ENCODE measurements around the gene CACNA2D3. TPM values are rescaled to one million over a fixed set of nuclear protein-coding genes. Genes with fewer than 3 reads are reported as not detected.

The CACNA2D3 gene
- total RNA-seq (10 to 100 TPM; 29.2 to 64.5 (median 45.5) TPM), polyA plus RNA-seq (42.4 TPM)
- long read RNA-seq, donor 1, partial matches to known transcripts: 8 of 53 reads
- long read RNA-seq, donor 1, other reads (novel, unspliced or antisense): 45 of 53 reads
- long read RNA-seq, donor 2, partial matches to known transcripts: 17 of 43 reads
- long read RNA-seq, donor 2, other reads (novel, unspliced or antisense): 26 of 43 reads
- long read RNA-seq, donor 3, partial matches to known transcripts: 2 of 11 reads
- long read RNA-seq, donor 3, other reads (novel, unspliced or antisense): 9 of 11 reads
- long read RNA-seq, donor 4, partial matches to known transcripts: 11 of 50 reads
- long read RNA-seq, donor 4, other reads (novel, unspliced or antisense): 39 of 50 reads

DNA sequence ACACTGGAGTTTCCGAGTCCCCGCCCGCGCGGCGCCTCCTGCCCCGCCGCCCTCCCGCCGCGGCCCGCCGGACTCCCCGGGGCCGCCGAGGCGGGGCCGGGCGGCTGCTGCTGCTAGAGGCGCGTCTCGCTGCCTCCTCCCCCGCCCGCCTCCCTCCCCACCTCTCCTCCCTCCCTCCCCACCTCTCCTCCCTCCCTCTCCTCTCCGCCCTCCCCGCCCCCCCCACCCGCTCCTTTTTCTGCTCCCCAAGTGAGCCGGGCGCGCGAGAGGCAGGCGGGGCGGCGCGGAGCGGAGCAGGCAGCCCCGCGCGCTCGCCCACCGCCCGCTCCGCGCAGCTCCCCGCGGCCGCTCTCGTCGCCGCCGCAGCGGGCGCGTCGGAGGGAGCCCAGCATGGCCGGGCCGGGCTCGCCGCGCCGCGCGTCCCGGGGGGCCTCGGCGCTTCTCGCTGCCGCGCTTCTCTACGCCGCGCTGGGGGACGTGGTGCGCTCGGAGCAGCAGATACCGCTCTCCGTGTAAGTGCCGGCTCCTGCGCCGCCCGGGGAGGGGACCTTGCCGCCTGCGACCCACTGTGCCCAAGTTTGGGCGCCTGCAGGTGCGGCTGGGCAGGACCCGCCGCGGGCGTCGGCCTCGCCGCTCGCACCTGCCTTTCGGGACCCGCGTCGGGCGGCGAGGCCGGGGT lies at the start of gene CACNA2D3:
TSS of gene CACNA2D3 (plus strand) at position 229 of the 679 bp plus-strand sequence.
- peaks cover 2% of the 10 kb centered on the region for H3K4me1 ChIP-seq (ENCODE audit: control insufficient read depth, insufficient read depth, low read length)
- no peaks in the 10 kb centered on the region for H3K27me3 ChIP-seq (ENCODE audit: control insufficient read depth, insufficient read depth)
- H3K4me3 ChIP-seq (ENCODE audit: low read length): peak within 1 kb of the TSS; percentile 94
- ATAC-seq (peak; percentile 85 to 91), DNase-seq (peak; percentile 69 to 92 (median 89))
- H3K27ac ChIP-seq (ENCODE audit: low read length): peak within 1 kb of the TSS; percentile 46
- intact Hi-C loops (cut with DNase I): no loop called here
- no peaks in the 10 kb centered on the region for H3K9me3 ChIP-seq (ENCODE audit: control insufficient read depth, low read length)
- WGBS: under 1% methylated on average over 96 of the region's 100 CpGs

DNA sequence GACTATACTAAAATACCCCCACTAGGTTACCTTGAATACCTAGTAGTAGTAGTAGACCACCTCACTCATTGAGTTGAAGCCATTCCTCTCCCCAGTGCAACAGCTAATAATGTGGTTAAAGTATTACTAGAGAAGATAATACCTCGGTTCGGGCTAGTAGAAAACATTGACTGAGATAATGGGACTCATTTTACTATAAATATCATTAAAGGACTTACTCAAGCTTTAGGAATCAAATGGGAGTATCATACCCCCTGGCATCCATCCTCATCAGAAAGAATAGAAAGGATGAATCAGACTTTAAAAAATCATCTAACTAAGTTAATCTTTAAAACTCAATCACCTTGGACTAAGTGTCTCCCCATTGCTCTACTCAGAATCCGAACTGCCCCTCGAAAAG lies 49.0 kb upstream of the CACNA2D3 start:
- 87% methylated on average over 4 of the region's 4 CpGs for WGBS
- H3K4me1 ChIP-seq (ENCODE audit: control insufficient read depth, insufficient read depth, low read length): no peaks in the 10 kb centered on the region
- no peak for ATAC-seq
- DNase-seq: no peak
- no peaks in the 10 kb centered on the region for H3K9me3 ChIP-seq (ENCODE audit: control insufficient read depth, low read length)
- H3K27me3 ChIP-seq (ENCODE audit: control insufficient read depth, insufficient read depth): no peaks in the 10 kb centered on the region
- H3K4me3 ChIP-seq (ENCODE audit: low read length): no peak overlapping the region
- intact Hi-C loops (cut with DNase I): loop anchor here in 1 of 4 donors (10.0 kb wide), 1 partner anchor 1821 kb away; no protein-coding TSS in a partner anchor
- H3K27ac ChIP-seq (ENCODE audit: low read length): no peak overlapping the region

DNA sequence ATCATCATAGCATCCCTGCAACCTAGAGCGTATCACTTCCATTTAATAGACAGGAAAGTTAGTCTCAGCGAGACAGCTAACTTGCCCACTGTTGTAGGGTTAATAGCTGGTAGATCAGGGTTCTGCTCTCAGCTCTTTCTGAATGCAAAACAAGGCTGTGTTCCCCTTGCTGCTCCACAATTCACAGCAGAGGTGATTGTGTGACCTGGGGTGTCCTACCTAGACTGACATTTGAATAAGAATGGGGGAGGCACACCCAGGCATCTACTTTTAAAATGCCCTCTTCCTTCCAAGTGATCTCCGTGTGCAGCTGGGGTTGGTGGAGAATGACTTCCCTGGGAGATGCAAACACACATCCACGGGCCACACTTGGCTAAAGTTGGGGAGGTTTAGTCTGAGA lies 43.0 kb upstream of the CACNA2D3 start:
- ATAC-seq (no peak), DNase-seq (no peak)
- WGBS: 55% methylated on average over 4 of the region's 4 CpGs
- no peaks in the 10 kb centered on the region for H3K9me3 ChIP-seq (ENCODE audit: control insufficient read depth, low read length)
- no peak overlapping the region for H3K27ac ChIP-seq (ENCODE audit: low read length)
- intact Hi-C loops (cut with DNase I): loop anchor here in 1 of 4 donors (10.0 kb wide), 1 partner anchor 1815 kb away; no protein-coding TSS in a partner anchor
- H3K4me3 ChIP-seq (ENCODE audit: low read length): no peak overlapping the region
- H3K4me1 ChIP-seq (ENCODE audit: control insufficient read depth, insufficient read depth, low read length): no peaks in the 10 kb centered on the region
- H3K27me3 ChIP-seq (ENCODE audit: control insufficient read depth, insufficient read depth): no peaks in the 10 kb centered on the region

DNA sequence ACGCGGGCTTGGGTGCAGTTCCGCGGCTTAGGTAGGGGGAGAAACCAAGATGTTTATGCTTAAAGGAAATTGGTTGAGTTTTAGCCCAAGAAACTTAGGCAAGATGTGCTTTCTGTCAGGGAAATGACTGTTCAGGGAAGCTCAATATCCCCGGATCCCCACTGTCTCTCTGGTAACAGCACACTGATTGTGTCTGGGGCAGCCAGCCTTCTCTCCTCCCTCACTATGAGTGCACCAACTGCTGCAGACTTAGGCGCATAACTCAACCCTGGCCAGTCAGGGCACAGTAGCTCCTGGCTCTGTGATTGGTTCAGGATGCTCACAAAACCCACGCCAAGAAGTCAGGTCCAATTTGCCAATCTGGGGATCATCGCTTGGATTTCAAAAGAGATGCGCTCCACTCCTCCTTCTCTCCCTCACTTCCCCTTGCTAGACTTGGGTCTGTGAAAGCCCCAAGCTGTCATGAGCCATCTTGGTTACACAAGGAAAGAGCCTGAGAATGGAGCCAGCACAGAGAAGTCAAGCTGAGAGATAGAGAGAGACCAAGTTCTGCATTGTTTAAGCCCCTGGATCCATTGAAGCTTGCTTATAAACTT lies 42.5 kb upstream of the CACNA2D3 start:
- Histone ChIP-seq H3K4me3 (ENCODE audit: low read length) (no peak overlapping the region), H3K27me3 (ENCODE audit: control insufficient read depth, insufficient read depth) (no peaks in the 10 kb centered on the region), H3K4me1 (ENCODE audit: control insufficient read depth, insufficient read depth, low read length) (no peaks in the 10 kb centered on the region), H3K9me3 (ENCODE audit: control insufficient read depth, low read length) (no peaks in the 10 kb centered on the region), H3K27ac (ENCODE audit: low read length) (no peak overlapping the region)
- DNase-seq: no peak
- WGBS: 59% methylated on average over 9 of the region's 9 CpGs
- no peak for ATAC-seq
- intact Hi-C loops (cut with DNase I): loop anchor here in 1 of 4 donors (10.0 kb wide), 1 partner anchor 1815 kb away; no protein-coding TSS in a partner anchor

DNA sequence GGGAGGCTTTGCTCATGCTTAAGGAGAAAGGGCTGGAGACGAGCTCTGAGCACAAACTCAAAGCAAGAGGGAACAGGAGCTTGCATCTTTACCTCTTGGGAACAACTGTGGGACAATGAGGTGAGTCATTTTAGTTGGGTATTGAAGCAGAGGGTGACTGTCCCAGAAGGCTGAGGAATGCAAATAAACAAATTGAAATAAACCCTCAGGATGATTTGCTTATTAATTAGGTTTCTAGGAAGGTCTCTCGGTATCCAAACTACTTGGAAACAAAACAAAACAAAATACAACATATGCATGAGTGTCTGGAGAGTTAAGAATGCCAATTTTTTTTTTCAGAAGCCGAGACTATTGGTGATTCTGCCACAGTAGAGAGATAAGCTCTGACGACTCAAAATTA lies 38.4 kb upstream of the CACNA2D3 start:
- 59% methylated on average over 4 of the region's 4 CpGs for WGBS
- Histone ChIP-seq H3K4me1 (ENCODE audit: control insufficient read depth, insufficient read depth, low read length) (no peaks in the 10 kb centered on the region), H3K27ac (ENCODE audit: low read length) (no peak overlapping the region), H3K9me3 (ENCODE audit: control insufficient read depth, low read length) (no peaks in the 10 kb centered on the region), H3K27me3 (ENCODE audit: control insufficient read depth, insufficient read depth) (no peaks in the 10 kb centered on the region), H3K4me3 (ENCODE audit: low read length) (no peak overlapping the region)
- ATAC-seq (no peak), DNase-seq (no peak)
- intact Hi-C loops (cut with DNase I): no loop called here

DNA sequence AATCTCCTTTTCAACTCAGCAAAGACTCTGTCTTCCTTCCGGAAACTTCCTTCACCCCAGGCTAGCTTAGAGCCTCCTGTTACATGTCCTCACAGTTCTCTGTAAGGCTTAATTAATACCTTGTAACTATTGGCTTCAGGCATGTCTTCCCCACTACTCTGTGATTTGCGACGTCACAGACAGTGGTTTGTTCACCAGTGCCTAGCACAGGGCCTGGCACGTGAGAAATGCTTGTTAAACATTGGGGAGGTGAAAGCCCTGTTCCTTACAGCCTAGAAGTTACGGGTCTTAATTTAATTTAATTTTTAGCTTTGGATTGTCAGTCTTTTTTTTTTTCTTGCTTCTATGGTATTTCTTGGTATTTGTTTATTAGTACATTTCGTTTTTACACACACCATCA lies 36.4 kb upstream of the CACNA2D3 start:
- Histone ChIP-seq H3K27me3 (ENCODE audit: control insufficient read depth, insufficient read depth) (no peaks in the 10 kb centered on the region), H3K27ac (ENCODE audit: low read length) (no peak overlapping the region), H3K4me3 (ENCODE audit: low read length) (no peak overlapping the region), H3K4me1 (ENCODE audit: control insufficient read depth, insufficient read depth, low read length) (no peaks in the 10 kb centered on the region), H3K9me3 (ENCODE audit: control insufficient read depth, low read length) (no peaks in the 10 kb centered on the region)
- DNase-seq (no peak), ATAC-seq (no peak)
- intact Hi-C loops (cut with DNase I): no loop called here
- WGBS: 74% methylated on average over 6 of the region's 6 CpGs

DNA sequence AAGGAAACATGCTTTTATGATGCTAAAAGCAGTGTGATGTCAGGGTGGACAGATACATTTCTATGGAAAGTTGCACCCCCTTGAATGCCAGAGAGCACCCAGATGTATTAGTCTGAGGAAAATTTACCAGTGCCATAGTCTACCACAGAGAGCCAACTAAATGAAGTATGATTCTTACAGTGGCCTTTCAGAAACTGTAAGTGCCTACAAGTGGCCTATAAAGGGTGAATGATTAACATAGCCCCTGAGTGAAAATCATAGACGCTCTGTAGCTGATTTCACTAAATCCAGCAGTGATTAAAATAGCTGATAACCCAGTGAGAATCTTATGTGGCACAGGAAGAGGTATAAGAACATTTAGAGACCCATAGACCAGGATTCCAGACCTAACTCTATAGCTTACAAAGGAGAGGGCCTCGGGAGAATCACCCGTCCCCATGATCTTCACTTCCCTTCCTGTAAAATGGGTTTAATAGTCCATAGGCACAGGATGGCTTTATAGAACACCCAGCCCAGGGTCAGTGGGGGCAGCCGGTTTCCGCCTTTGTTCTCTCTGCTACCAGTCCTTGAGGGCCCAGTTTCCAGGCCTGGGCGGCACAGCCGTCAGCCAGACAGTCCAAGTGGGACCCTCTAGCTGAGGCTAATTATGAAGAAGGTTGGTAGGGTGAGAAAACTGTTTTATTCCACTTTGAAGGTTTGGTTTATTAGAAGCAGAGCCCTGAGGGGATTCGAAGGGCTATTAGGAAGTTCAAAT lies 35.5 kb upstream of the CACNA2D3 start:
- DNase-seq: no peak
- no peaks in the 10 kb centered on the region for H3K9me3 ChIP-seq (ENCODE audit: control insufficient read depth, low read length)
- intact Hi-C loops (cut with DNase I): no loop called here
- H3K4me3 ChIP-seq (ENCODE audit: low read length): no peak overlapping the region
- H3K27me3 ChIP-seq (ENCODE audit: control insufficient read depth, insufficient read depth): no peaks in the 10 kb centered on the region
- WGBS: 85% methylated on average over 8 of the region's 8 CpGs
- ATAC-seq: no peak
- no peak overlapping the region for H3K27ac ChIP-seq (ENCODE audit: low read length)
- no peaks in the 10 kb centered on the region for H3K4me1 ChIP-seq (ENCODE audit: control insufficient read depth, insufficient read depth, low read length)

DNA sequence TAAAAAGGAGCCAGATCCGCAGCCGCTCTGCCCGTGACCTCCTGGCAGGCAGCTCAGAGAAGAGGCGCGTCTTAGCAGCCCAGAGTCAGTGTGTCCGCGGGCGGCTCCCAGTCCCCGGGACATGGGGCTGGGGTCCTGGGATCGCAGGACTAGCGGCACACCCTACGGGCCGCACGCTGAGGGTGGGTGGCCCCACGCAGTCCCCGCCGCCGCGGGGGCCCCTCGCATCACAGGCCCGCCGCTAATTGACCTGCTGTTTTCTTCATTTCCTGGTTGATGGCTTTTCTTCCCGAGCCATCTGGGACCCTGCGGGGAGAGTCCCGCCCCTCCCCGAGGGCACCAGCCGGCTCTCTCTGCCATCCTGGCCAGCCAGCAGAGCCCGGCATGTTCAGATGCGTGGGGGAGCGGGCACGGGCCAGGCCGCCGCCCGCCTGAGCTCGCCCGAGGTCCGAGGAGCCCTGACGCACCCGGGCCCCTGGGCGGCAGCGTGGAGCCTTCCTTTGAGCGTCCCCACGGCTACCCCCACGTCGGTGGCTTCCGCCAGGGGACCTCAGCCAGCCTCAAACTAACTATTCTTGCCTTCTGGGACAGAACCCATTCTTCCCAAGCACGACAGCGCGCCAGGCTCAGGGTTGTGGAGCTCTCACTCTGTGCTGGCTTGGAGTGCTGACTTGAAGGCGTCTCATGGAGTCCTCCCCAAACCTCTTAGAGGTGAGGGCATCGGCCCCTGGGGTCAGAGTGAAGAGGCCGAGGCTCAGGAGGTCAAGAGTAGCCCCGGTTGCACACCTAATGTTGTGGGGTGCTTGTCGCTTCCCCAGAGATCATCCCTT lies 34.6 kb upstream of the CACNA2D3 start:
- intact Hi-C loops (cut with DNase I): no loop called here
- Histone ChIP-seq H3K9me3 (ENCODE audit: control insufficient read depth, low read length) (no peaks in the 10 kb centered on the region), H3K4me1 (ENCODE audit: control insufficient read depth, insufficient read depth, low read length) (no peaks in the 10 kb centered on the region), H3K4me3 (ENCODE audit: low read length) (peak overlapping the region; percentile 37), H3K27me3 (ENCODE audit: control insufficient read depth, insufficient read depth) (no peaks in the 10 kb centered on the region), H3K27ac (ENCODE audit: low read length) (no peak overlapping the region)
- ATAC-seq (peak; percentile 82 to 86), DNase-seq (peak; percentile 32 to 70 (median 69))
- WGBS: 19% methylated on average over 54 of the region's 54 CpGs

DNA sequence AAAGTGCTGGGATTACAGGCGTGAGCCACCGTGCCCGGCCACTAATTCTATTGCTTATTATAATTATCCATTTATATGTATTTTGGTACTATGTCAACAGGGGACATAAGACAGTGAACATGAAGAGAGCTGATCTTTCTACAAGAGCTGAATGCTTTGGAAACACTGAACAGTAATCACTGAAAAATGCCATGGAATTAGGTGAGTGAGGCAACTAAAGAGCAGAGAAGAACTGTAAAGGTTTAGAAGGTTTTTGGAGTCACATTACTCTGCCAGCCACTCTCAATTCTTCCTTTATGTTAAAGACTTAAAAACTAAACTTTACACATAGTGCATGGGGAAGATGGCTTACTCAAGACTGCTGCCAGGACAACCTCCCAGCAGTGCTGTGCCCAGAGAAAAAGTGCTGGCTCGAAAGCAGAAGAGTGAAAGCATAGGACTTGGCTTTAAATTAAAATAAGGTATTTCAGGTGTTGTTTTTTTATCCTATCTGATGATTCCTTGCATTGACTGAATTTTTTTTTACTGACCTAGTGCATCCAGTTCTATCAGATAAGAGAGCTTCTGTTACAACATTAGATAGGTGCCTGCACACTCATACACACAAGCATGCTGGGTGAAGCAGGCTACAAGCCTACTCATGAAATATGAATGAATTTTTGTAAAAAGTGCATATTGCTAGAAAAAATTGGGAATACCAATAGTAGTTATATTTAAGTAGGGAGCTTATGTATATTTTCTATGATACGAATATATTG lies 28.7 kb upstream of the CACNA2D3 start:
- no peak overlapping the region for H3K4me3 ChIP-seq (ENCODE audit: low read length)
- H3K27ac ChIP-seq (ENCODE audit: low read length): no peak overlapping the region
- no peak for ATAC-seq
- no peaks in the 10 kb centered on the region for H3K27me3 ChIP-seq (ENCODE audit: control insufficient read depth, insufficient read depth)
- H3K4me1 ChIP-seq (ENCODE audit: control insufficient read depth, insufficient read depth, low read length): no peaks in the 10 kb centered on the region
- no peaks in the 10 kb centered on the region for H3K9me3 ChIP-seq (ENCODE audit: control insufficient read depth, low read length)
- WGBS: 90% methylated on average over 5 of the region's 5 CpGs
- DNase-seq: no peak
- intact Hi-C loops (cut with DNase I): no loop called here
